Endodermal cell (in vitro differentiated cells): ENCODE results near the gene RSBN1. TPM values are rescaled to one million over a fixed set of nuclear protein-coding genes. Genes with fewer than 3 reads are reported as not detected.

Experiments used
- DNase-seq: peaks from one replicate; pipeline ENCODE4 v3.0.0-alpha.2; 2017
- H3K27ac ChIP-seq: 2 replicates; pipeline ENCODE4 v1.5.1; 2013; ENCODE audit warnings: mild to moderate bottlenecking, low read depth, low read length, moderate library complexity
- H3K27me3 ChIP-seq: 2 replicates; pipeline ENCODE4 v1.6.1; 2013; ENCODE audit warnings: mild to moderate bottlenecking, low read length, moderate library complexity; ENCODE audit not compliant: insufficient read depth, control insufficient read depth, poor library complexity, severe bottlenecking
- H3K36me3 ChIP-seq: 2 replicates; pipeline ENCODE4 v1.7.0; 2013; ENCODE audit warnings: mild to moderate bottlenecking, low read length, moderate library complexity; ENCODE audit not compliant: control insufficient read depth, insufficient read depth
- H3K4me1 ChIP-seq: one replicate; pipeline ENCODE4 v1.7.0; 2013; ENCODE audit warnings: low read length; ENCODE audit not compliant: control insufficient read depth, insufficient read depth
- H3K4me3 ChIP-seq: 2 replicates; pipeline ENCODE4 v1.5.1; 2013; ENCODE audit warnings: mild to moderate bottlenecking, low read length, moderate library complexity
- H3K9ac ChIP-seq: 2 replicates; pipeline ENCODE4 v1.6.1; 2013; ENCODE audit warnings: mild to moderate bottlenecking, low read length, moderate library complexity; ENCODE audit not compliant: poor library complexity, severe bottlenecking; ENCODE audit errors: extremely low read depth
- H3K9me3 ChIP-seq: 2 replicates; pipeline ENCODE4 v1.6.1; 2013; ENCODE audit warnings: mild to moderate bottlenecking, low read length, moderate library complexity; ENCODE audit not compliant: control insufficient read depth
- H3K27ac Mint-ChIP-seq: 2 replicates; pipeline ENCODE4 v1.8.0; 2020; ENCODE audit warnings: mixed read lengths
- H3K27me3 Mint-ChIP-seq: 2 replicates; pipeline ENCODE4 v1.8.0; 2021; ENCODE audit warnings: mild to moderate bottlenecking, mixed read lengths; ENCODE audit not compliant: insufficient read depth
- H3K36me3 Mint-ChIP-seq: 2 replicates; pipeline ENCODE4 v1.8.0; 2020; ENCODE audit warnings: low read depth, mixed read lengths
- H3K4me1 Mint-ChIP-seq: 2 replicates; pipeline ENCODE4 v1.8.0; 2020; ENCODE audit warnings: mixed read lengths
- H3K4me3 Mint-ChIP-seq: 2 replicates; pipeline ENCODE4 v1.8.0; 2020; ENCODE audit warnings: mild to moderate bottlenecking, moderate library complexity, mixed read lengths
- H3K9me3 Mint-ChIP-seq: 2 replicates; pipeline ENCODE4 v1.8.0; 2020; ENCODE audit warnings: mild to moderate bottlenecking, mixed read lengths
- CTCF ChIP-seq: fragments of 200-600 bp; sonication (generic); conservative IDR thresholded peaks from 2 replicates; pipeline ENCODE4 v1.5.0; 2021; ENCODE audit warnings: antibody characterized with exemption, mild to moderate bottlenecking
- WGBS, 2 experiments: methylation state at CpG; one replicate each; pipeline versions ENCODE4 v1.1.5 to v1.1.7; 2013; ENCODE audit warnings: missing lambda C conversion rate in 2 of 2, mixed read lengths in 1 of 2; ENCODE audit not compliant: insufficient coverage in 1 of 2, insufficient read length in 1 of 2; 5-methylcytosine and 5-hydroxymethylcytosine counted together
- total RNA-seq, 2 donors: library from RNA; stranded (reverse); fragmentation: NEBNext Ultra II Directional in 1 of 2; extraction: Animal tissue kit (Norgen Biotek cat#: 25700) in 1 of 2; gene quantifications; 2 replicates in 1 of 2; 3 replicates in 1 of 2; pipeline ENCODE4 v1.2.1, GENCODE V29; 2021

RSBN1 gene
- total RNA-seq, 2 donors from 2014 or later: 13.7 to 17.5 TPM

- Histone ChIP-seq H3K27me3 (no peaks in the 10 kb centered on the region), H3K4me3 (no peak overlapping the region), H3K9me3 (no peaks in the 10 kb centered on the region), H3K27ac (no peak overlapping the region), H3K9ac (no peak overlapping the region), H3K36me3 (no peaks in the 10 kb centered on the region), H3K4me1 (no peaks in the 10 kb centered on the region)
- Mint-ChIP-seq H3K27me3 (no peaks in the 10 kb centered on the region), H3K4me3 (no peak overlapping the region), H3K4me1 (no peaks in the 10 kb centered on the region), H3K36me3 (no peaks in the 10 kb centered on the region), H3K9me3 (no peaks in the 10 kb centered on the region), H3K27ac (no peak overlapping the region)
- no peak for DNase-seq
- no peak for TF ChIP-seq CTCF
- WGBS, 2 experiments: 94 to 100% methylated on average over 2 to 3 of the region's 3 CpGs
Observed at GRCh38 chr1:113859478-113860175, 47.4 kb upstream of the RSBN1 start.

GRCh38 chr1:113858982-113859381 lies 46.7 kb upstream of the RSBN1 start:
- WGBS, 2 experiments: 88% methylated on average over 1 of the region's 1 CpG; no CpG with 5 or more reads in 1 of the 2 experiments
- H3K4me3 Mint-ChIP-seq: no peak overlapping the region
- H3K36me3 Mint-ChIP-seq: no peaks in the 10 kb centered on the region

GRCh38 chr1:113858418-113858817 lies 46.1 kb upstream of the RSBN1 start:
- no peaks in the 10 kb centered on the region for H3K4me1 ChIP-seq
- no peaks in the 10 kb centered on the region for H3K27me3 Mint-ChIP-seq
- 70 to 85% methylated on average over 2 to 3 of the region's 3 CpGs for WGBS, 2 experiments
- no peaks in the 10 kb centered on the region for H3K27me3 ChIP-seq
- no peaks in the 10 kb centered on the region for H3K36me3 ChIP-seq
- no peak for TF ChIP-seq CTCF
- H3K9ac ChIP-seq: no peak overlapping the region
- no peak overlapping the region for H3K27ac Mint-ChIP-seq
- H3K9me3 ChIP-seq: no peaks in the 10 kb centered on the region
- DNase-seq: no peak
- no peak overlapping the region for H3K4me3 Mint-ChIP-seq
- no peaks in the 10 kb centered on the region for H3K9me3 Mint-ChIP-seq
- no peak overlapping the region for H3K4me3 ChIP-seq
- H3K36me3 Mint-ChIP-seq: no peaks in the 10 kb centered on the region
- no peaks in the 10 kb centered on the region for H3K4me1 Mint-ChIP-seq
- no peak overlapping the region for H3K27ac ChIP-seq

More at GRCh38 chr1:113858982-113859381, 46.7 kb upstream of the RSBN1 start:
- no peak for DNase-seq
- Histone ChIP-seq H3K9me3 (no peaks in the 10 kb centered on the region), H3K27ac (no peak overlapping the region), H3K4me1 (no peaks in the 10 kb centered on the region), H3K27me3 (no peaks in the 10 kb centered on the region), H3K4me3 (no peak overlapping the region), H3K36me3 (no peaks in the 10 kb centered on the region), H3K9ac (no peak overlapping the region)
- no peak for TF ChIP-seq CTCF
- Mint-ChIP-seq H3K27me3 (no peaks in the 10 kb centered on the region), H3K9me3 (no peaks in the 10 kb centered on the region), H3K4me1 (no peaks in the 10 kb centered on the region), H3K27ac (no peak overlapping the region)
